ENCODE results near the gene SMIM38. TPM values are rescaled to one million over a fixed set of nuclear protein-coding genes. Genes with fewer than 3 reads are reported as not detected.

SMIM38 gene
- total RNA-seq, 1 experiment from 2014 or later = 0.54 TPM

DNA sequence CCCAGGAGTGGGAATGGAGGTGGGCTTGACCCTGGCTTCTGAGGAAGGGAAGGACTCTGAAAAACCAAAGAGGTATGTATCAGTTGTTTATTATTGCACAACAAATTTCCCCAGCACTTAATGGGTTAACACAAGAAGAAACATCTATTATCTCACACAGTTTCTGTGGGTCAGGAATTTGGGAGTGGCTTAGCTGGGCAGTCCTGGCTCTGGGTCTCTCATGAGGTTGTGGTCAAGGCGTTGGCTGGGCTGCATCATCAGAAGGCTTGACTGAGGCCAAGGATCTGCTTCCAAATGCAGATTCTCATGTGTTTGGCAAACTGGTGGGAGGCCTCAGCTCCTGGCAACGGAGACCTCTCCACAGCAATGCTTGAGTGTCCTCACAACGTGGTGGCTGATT, 17.5 kb upstream of the SMIM38 start:
- Histone ChIP-seq H3K4me3 (replicated peaks in 1 of 2; ENCODE audit: low read depth in 1 of 2, low read length in 2 of 2) (peak overlapping the region in 1 of 2 experiments; percentile 34; a peak in 2 of 4 replicates), H3K27ac (ENCODE audit: low read depth, low read length) (peak overlapping the region; percentile 13; the same call in 1 of the 2 replicates), H3K36me3 (ENCODE audit: control insufficient read depth in 1 of 2, insufficient read depth in 2 of 2, low read length in 2 of 2) (no peaks in the 10 kb centered on the region), H3K27me3 (ENCODE audit: insufficient read depth, low read length) (no peaks in the 10 kb centered on the region), H3K9me3 (ENCODE audit: control insufficient read depth in 1 of 2, insufficient read depth in 1 of 2, low read depth in 1 of 2, low read length in 2 of 2) (peaks cover 0 to 3% of the 10 kb centered on the region in 2 experiments; a peak in 1 of 4 replicates), H4K20me1 (ENCODE audit: insufficient read depth) (no peaks in the 10 kb centered on the region), H3K9me2 (ENCODE audit: insufficient read depth) (no peaks in the 10 kb centered on the region), H3K4me2 (ENCODE audit: low read length) (peak overlapping the region; percentile 71), H3K9ac (ENCODE audit: low read length) (0 out of 2 replicates have a peak overlapping the region, but pooled peaks have one; percentile 38), H2AFZ (ENCODE audit: low read depth, low read length, poor library complexity, severe bottlenecking) (no peak overlapping the region), H3K79me2 (ENCODE audit: insufficient read depth, low read length) (no peaks in the 10 kb centered on the region), H3K4me1 (ENCODE audit: control insufficient read depth in 1 of 2, insufficient read depth in 2 of 2, low read length in 2 of 2) (peaks cover 24 to 31% of the 10 kb centered on the region in 2 experiments)
- intact Hi-C loops (cut with micrococcal nuclease) = loop anchor here (5.0 kb wide), 1 partner anchor 154 kb away; the partner anchor contains the start of gene MYEOV
- ChIA-PET CTCF (no interaction called here), POLR2A (no interaction called here), RAD21 (ENCODE audit: low non-redundant PET in 1 of 2, low total read pairs in 2 of 2, uncharacterized antibody in 2 of 2, unreplicated experiment in 2 of 2) (no interaction called here)
- no TSS peak for BruUV-seq (replicated peaks)
- peak; percentile 54 for DNase-seq (ENCODE audit: low read depth, low spot score)
- ATAC-seq = peak; percentile 90
- TF ChIP-seq EZH2 (IDR thresholded peaks at IDR 0.05) = no peak
- no peak for TF ChIP-seq YY1 (IDR thresholded peaks at IDR 0.05; ENCODE audit: extremely low read depth, insufficient replicate concordance, low read depth, low read length)
- no peak for TF ChIP-seq POLR2AphosphoS5 (IDR thresholded peaks at IDR 0.05; ENCODE audit: low read depth, low read length)
- TF ChIP-seq, protein P1, sequence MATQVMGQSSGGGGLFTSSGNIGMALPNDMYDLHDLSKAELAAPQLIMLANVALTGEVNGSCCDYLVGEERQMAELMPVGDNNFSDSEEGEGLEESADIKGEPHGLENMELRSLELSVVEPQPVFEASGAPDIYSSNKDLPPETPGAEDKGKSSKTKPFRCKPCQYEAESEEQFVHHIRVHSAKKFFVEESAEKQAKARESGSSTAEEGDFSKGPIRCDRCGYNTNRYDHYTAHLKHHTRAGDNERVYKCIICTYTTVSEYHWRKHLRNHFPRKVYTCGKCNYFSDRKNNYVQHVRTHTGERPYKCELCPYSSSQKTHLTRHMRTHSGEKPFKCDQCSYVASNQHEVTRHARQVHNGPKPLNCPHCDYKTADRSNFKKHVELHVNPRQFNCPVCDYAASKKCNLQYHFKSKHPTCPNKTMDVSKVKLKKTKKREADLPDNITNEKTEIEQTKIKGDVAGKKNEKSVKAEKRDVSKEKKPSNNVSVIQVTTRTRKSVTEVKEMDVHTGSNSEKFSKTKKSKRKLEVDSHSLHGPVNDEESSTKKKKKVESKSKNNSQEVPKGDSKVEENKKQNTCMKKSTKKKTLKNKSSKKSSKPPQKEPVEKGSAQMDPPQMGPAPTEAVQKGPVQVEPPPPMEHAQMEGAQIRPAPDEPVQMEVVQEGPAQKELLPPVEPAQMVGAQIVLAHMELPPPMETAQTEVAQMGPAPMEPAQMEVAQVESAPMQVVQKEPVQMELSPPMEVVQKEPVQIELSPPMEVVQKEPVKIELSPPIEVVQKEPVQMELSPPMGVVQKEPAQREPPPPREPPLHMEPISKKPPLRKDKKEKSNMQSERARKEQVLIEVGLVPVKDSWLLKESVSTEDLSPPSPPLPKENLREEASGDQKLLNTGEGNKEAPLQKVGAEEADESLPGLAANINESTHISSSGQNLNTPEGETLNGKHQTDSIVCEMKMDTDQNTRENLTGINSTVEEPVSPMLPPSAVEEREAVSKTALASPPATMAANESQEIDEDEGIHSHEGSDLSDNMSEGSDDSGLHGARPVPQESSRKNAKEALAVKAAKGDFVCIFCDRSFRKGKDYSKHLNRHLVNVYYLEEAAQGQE (IDR thresholded peaks at IDR 0.05; ENCODE audit: low read depth) = no peak
- TF ChIP-seq TCF7L2 (IDR thresholded peaks at IDR 0.05; ENCODE audit: borderline replicate concordance, extremely low read depth, insufficient read depth, insufficient read length) = no peak
- TF ChIP-seq FOSL1 (IDR thresholded peaks at IDR 0.05; ENCODE audit: low read depth) = no peak
- TF ChIP-seq, protein P2, sequence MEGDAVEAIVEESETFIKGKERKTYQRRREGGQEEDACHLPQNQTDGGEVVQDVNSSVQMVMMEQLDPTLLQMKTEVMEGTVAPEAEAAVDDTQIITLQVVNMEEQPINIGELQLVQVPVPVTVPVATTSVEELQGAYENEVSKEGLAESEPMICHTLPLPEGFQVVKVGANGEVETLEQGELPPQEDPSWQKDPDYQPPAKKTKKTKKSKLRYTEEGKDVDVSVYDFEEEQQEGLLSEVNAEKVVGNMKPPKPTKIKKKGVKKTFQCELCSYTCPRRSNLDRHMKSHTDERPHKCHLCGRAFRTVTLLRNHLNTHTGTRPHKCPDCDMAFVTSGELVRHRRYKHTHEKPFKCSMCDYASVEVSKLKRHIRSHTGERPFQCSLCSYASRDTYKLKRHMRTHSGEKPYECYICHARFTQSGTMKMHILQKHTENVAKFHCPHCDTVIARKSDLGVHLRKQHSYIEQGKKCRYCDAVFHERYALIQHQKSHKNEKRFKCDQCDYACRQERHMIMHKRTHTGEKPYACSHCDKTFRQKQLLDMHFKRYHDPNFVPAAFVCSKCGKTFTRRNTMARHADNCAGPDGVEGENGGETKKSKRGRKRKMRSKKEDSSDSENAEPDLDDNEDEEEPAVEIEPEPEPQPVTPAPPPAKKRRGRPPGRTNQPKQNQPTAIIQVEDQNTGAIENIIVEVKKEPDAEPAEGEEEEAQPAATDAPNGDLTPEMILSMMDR (IDR thresholded peaks at IDR 0.05 in 2 of 3, conservative IDR thresholded peaks at IDR 0.05 in 1 of 3; ENCODE audit: borderline replicate concordance in 1 of 3, insufficient read depth in 1 of 3, low read depth in 2 of 3, low read length in 2 of 3) = no peak
- no peak for TF ChIP-seq CEBPB (IDR thresholded peaks at IDR 0.05; ENCODE audit: low read depth)
- no peak for TF ChIP-seq JUND (IDR thresholded peaks at IDR 0.05)
- TF ChIP-seq ZFX (IDR thresholded peaks at IDR 0.05) = no peak
- TF ChIP-seq SRF (IDR thresholded peaks at IDR 0.05; ENCODE audit: low read depth) = no peak
- TF ChIP-seq POLR2A (IDR thresholded peaks at IDR 0.05; ENCODE audit: borderline replicate concordance, extremely low read depth, insufficient read depth, insufficient read length) = no peak
- TF ChIP-seq, protein P3, sequence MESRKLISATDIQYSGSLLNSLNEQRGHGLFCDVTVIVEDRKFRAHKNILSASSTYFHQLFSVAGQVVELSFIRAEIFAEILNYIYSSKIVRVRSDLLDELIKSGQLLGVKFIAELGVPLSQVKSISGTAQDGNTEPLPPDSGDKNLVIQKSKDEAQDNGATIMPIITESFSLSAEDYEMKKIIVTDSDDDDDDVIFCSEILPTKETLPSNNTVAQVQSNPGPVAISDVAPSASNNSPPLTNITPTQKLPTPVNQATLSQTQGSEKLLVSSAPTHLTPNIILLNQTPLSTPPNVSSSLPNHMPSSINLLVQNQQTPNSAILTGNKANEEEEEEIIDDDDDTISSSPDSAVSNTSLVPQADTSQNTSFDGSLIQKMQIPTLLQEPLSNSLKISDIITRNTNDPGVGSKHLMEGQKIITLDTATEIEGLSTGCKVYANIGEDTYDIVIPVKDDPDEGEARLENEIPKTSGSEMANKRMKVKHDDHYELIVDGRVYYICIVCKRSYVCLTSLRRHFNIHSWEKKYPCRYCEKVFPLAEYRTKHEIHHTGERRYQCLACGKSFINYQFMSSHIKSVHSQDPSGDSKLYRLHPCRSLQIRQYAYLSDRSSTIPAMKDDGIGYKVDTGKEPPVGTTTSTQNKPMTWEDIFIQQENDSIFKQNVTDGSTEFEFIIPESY (IDR thresholded peaks at IDR 0.05; ENCODE audit: extremely low read depth, insufficient replicate concordance, low read length) = no peak
- TF ChIP-seq, protein P4, sequence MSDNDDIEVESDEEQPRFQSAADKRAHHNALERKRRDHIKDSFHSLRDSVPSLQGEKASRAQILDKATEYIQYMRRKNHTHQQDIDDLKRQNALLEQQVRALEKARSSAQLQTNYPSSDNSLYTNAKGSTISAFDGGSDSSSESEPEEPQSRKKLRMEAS (IDR thresholded peaks at IDR 0.05) = no peak; the same call in 1 of the 2 replicates
- TF ChIP-seq CBX3 (IDR thresholded peaks at IDR 0.05; ENCODE audit: low read depth) = peak; percentile 58; the same call in 1 of the 2 replicates
- no peak for TF ChIP-seq SIN3A (IDR thresholded peaks at IDR 0.05; ENCODE audit: low read depth)
- TF ChIP-seq SP1 (IDR thresholded peaks at IDR 0.05; ENCODE audit: low read depth) = peak; percentile 34
